Measurements from ENCODE around the gene UROD.

UROD gene

DNA sequence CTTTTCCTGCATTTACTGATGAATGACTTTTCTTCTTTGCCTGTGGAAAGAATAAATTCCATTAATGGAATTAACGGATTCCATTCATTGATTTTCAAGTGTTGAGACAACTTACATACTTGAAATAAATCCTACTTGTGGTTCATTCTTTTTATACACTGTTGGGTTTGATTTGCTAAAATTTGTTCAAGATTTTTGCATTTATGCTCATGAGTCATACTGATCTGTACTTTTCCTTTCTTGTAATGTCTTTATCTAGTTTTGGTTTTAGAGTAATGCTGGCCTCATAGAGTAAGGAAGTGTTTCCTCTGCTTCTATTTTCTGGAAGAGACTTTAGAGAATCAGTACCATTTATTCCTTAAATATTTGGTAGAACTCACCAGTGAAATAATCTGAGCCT is 14.4 kb downstream of the UROD start:
- peak; percentile 21 for DNase-seq (ENCODE audit: low read depth)
- TF ChIP-seq, protein P1, sequence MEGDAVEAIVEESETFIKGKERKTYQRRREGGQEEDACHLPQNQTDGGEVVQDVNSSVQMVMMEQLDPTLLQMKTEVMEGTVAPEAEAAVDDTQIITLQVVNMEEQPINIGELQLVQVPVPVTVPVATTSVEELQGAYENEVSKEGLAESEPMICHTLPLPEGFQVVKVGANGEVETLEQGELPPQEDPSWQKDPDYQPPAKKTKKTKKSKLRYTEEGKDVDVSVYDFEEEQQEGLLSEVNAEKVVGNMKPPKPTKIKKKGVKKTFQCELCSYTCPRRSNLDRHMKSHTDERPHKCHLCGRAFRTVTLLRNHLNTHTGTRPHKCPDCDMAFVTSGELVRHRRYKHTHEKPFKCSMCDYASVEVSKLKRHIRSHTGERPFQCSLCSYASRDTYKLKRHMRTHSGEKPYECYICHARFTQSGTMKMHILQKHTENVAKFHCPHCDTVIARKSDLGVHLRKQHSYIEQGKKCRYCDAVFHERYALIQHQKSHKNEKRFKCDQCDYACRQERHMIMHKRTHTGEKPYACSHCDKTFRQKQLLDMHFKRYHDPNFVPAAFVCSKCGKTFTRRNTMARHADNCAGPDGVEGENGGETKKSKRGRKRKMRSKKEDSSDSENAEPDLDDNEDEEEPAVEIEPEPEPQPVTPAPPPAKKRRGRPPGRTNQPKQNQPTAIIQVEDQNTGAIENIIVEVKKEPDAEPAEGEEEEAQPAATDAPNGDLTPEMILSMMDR (conservative IDR thresholded peaks at IDR 0.05; ENCODE audit: low read depth, low read length), result no peak
- H3K4me3 ChIP-seq (ENCODE audit: low read depth, low read length), result no peak overlapping the region

- TF ChIP-seq, protein P1 (conservative IDR thresholded peaks at IDR 0.05; ENCODE audit: low read depth, low read length), result no peak
- DNase-seq (ENCODE audit: low read depth), result no peak
Observed at GRCh38 chr1:45032837-45033236, 20.8 kb downstream of the UROD start.

DNA sequence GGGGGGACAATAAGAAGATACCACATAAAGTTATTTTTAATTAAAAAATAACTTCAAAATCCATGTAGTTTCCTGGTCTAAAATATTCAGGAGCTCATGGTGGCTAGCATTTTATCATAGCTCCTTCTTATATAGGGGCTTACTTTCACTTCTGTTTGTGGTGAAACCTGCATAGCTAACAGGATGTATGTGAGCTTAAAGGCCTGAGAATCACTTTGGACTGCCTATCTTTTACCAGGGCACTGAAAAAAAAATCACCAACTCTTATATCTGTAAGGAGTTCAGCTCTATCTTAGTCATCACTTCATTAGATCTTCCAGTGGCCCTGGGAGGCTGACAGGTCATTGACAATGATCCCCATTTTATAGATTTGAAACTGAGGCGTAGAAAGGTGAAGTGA is 21.3 kb downstream of the UROD start:
- no peak for DNase-seq (ENCODE audit: low read depth)
- TF ChIP-seq, protein P1 (conservative IDR thresholded peaks at IDR 0.05; ENCODE audit: low read depth, low read length), result no peak
- no peak overlapping the region for H3K4me3 ChIP-seq (ENCODE audit: low read depth, low read length)

More at GRCh38 chr1:45032837-45033236, 20.8 kb downstream of the UROD start:
- no peak overlapping the region for H3K4me3 ChIP-seq (ENCODE audit: low read depth, low read length)

DNA sequence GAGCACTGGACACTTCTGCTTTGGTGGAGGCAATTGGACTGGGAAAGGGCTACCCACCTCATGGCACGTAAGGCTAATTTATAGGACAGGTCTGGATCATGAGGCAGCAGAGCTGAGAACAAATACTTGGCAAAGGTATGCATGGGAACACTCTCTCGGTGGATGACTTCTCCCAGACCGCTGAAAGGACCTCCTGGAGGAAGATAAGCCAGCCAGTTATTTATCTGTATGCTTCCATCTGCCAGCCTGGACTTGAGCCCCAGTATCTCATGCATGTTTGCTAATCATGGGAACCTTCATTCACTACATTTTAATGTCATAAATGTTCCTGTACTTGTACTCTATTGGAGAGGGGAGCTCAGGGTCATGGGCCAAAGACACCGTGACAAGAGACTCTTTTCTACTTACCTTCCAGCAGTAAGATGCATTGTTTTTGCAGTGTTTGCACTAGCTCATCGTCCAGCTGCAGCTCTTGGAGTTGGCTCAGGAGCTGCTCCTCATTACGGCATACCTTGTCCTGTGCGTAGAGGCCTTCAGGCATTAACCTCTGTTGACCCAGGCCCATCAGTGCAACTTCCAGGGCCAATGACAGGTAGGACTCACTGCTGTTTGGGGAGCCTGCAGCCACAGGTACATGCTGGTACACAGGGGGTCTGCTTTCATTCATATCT is 23.7 kb downstream of the UROD start:
- no peak overlapping the region for H3K4me3 ChIP-seq (ENCODE audit: low read depth, low read length)
- TF ChIP-seq, protein P1 (conservative IDR thresholded peaks at IDR 0.05; ENCODE audit: low read depth, low read length), result no peak
- DNase-seq (ENCODE audit: low read depth), result no peak

GRCh38 chr1:45037456-45037855 is 25.4 kb downstream of the UROD start:
- H3K4me3 ChIP-seq (ENCODE audit: low read depth, low read length), result no peak overlapping the region
- DNase-seq (ENCODE audit: low read depth), result peak; percentile 33
- TF ChIP-seq, protein P1 (conservative IDR thresholded peaks at IDR 0.05; ENCODE audit: low read depth, low read length), result no peak

DNA sequence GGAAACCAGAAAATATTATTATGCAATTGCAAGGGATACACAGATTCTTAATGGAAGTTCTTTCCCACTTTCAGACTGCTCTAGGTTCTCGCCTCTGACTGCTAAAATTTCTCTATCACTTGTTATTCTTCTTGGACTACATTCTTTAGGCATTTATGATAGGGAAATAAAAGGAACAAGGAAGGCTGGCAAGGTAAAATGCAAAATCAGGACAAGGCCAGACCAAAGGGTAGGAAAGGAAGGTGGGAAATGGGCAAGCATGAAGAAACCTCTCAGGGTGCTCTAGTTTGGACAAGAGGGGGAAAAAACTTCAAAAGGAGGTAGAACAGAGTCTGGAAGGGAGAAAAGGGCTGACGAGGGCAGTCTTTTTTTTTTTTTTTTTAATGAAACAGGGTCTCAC is 26.2 kb downstream of the UROD start:
- H3K4me3 ChIP-seq (ENCODE audit: low read depth, low read length), result no peak overlapping the region
- TF ChIP-seq, protein P1 (conservative IDR thresholded peaks at IDR 0.05; ENCODE audit: low read depth, low read length), result no peak
- DNase-seq (ENCODE audit: low read depth), result no peak

Data from choroid plexus epithelial cell (primary cell).